ENCODE data around the gene ZKSCAN8.
A peak's percentile ranks its signal among the peaks of the same experiment; 100 is the strongest.
"Not testable (repeated sequence)": the region's sequence is repeated elsewhere in the genome, so short reads cannot be mapped to it uniquely, and the experiment has no call there.

ZKSCAN8 gene

GRCh38 chr6:28141500-28142329 lies at the start of gene ZKSCAN8:
Gene ZKSCAN8, plus strand, starts transcription at chr6:28141883. Its CDS starts 6,525 bp downstream, at chr6:28148408.
- peak; percentile 86 for DNase-seq (ENCODE audit: low read depth)
- TF ChIP-seq CTCF (IDR thresholded peaks at IDR 0.05; ENCODE audit: insufficient read depth, low read depth, low read length, missing control alignments): no peak

GRCh38 chr6:28102222-28102621 lies 39.5 kb upstream of the ZKSCAN8 start:
- H3K4me3 ChIP-seq (ENCODE audit: low read length); DNase-seq (ENCODE audit: low read depth): not testable (repeated sequence)

More at GRCh38 chr6:28141500-28142329, at the start of gene ZKSCAN8:
- peak within 1 kb of the TSS; percentile 89 for H3K4me3 ChIP-seq (ENCODE audit: low read length)

GRCh38 chr6:28102699-28103098 lies 39.0 kb upstream of the ZKSCAN8 start:
- not testable (repeated sequence) for DNase-seq (ENCODE audit: low read depth)

GRCh38 chr6:28104392-28105244 lies 37.1 kb upstream of the ZKSCAN8 start:
- peak overlapping the region; percentile 55 for H3K4me3 ChIP-seq (ENCODE audit: low read length)
- peak; percentile 71 for TF ChIP-seq CTCF (IDR thresholded peaks at IDR 0.05; ENCODE audit: insufficient read depth, low read depth, low read length, missing control alignments)
- DNase-seq (ENCODE audit: low read depth): peak; percentile 88

More at GRCh38 chr6:28102699-28103098, 39.0 kb upstream of the ZKSCAN8 start:
- not testable (repeated sequence) for H3K4me3 ChIP-seq (ENCODE audit: low read length)

- peak overlapping the region; percentile 55 for H3K4me3 ChIP-seq (ENCODE audit: low read length)
- TF ChIP-seq CTCF (IDR thresholded peaks at IDR 0.05; ENCODE audit: insufficient read depth, low read depth, low read length, missing control alignments): no peak
- peak; percentile 29 for DNase-seq (ENCODE audit: low read depth)
Measured at GRCh38 chr6:28105245-28105639, 36.4 kb upstream of the ZKSCAN8 start.

GRCh38 chr6:28107506-28107905 lies 34.2 kb upstream of the ZKSCAN8 start:
- no peak overlapping the region for H3K4me3 ChIP-seq (ENCODE audit: low read length)
- DNase-seq (ENCODE audit: low read depth): no peak

GRCh38 chr6:28111964-28112363 lies 29.7 kb upstream of the ZKSCAN8 start:
- DNase-seq (ENCODE audit: low read depth): no peak
- no peak overlapping the region for H3K4me3 ChIP-seq (ENCODE audit: low read length)
- no peak for TF ChIP-seq CTCF (IDR thresholded peaks at IDR 0.05; ENCODE audit: insufficient read depth, low read depth, low read length, missing control alignments)

More at GRCh38 chr6:28107506-28107905, 34.2 kb upstream of the ZKSCAN8 start:
- no peak for TF ChIP-seq CTCF (IDR thresholded peaks at IDR 0.05; ENCODE audit: insufficient read depth, low read depth, low read length, missing control alignments)

All from epithelial cell of esophagus (primary cell).